Mesenchymal stem cell (in vitro differentiated cells and primary cell): ENCODE measurements around the gene MAGIX.

Experiments
- DNase-seq: peaks from one replicate; pipeline ENCODE4 v3.0.0-alpha.2; 2013
- H2AFZ ChIP-seq: one replicate; pipeline ENCODE4 v1.6.1; 2013; ENCODE audit warnings: low read depth, mild to moderate bottlenecking, control low read depth, inconsistent platforms, low read length, moderate library complexity
- H2AK5ac ChIP-seq: 2 replicates; pipeline ENCODE4 v1.6.1; 2013; ENCODE audit warnings: low read length, moderate library complexity, mild to moderate bottlenecking, inconsistent platforms; ENCODE audit not compliant: severe bottlenecking
- H2BK120ac ChIP-seq: one replicate; pipeline ENCODE4 v1.6.1; 2013; ENCODE audit warnings: low read depth, mild to moderate bottlenecking, inconsistent platforms, low read length, moderate library complexity
- H2BK12ac ChIP-seq, 2 experiments: one replicate each; pipeline ENCODE4 v1.6.1; 2013; ENCODE audit warnings: inconsistent platforms in 2 of 2, low read length in 2 of 2, mild to moderate bottlenecking in 2 of 2, moderate library complexity in 2 of 2, control low read depth in 1 of 2
- H2BK15ac ChIP-seq: one replicate; pipeline ENCODE4 v1.6.1; 2013; ENCODE audit warnings: mild to moderate bottlenecking, low read depth, inconsistent platforms; ENCODE audit not compliant: poor library complexity, severe bottlenecking
- H2BK5ac ChIP-seq: 2 replicates; pipeline ENCODE4 v1.6.1; 2013; ENCODE audit warnings: low read depth, mild to moderate bottlenecking, low read length, control low read depth, inconsistent platforms; ENCODE audit not compliant: poor library complexity, severe bottlenecking
- H3K14ac ChIP-seq, 2 experiments: one replicate each; pipeline ENCODE4 v1.6.1; 2013; ENCODE audit warnings: inconsistent platforms in 2 of 2, low read length in 2 of 2, control low read depth in 1 of 2, mild to moderate bottlenecking in 1 of 2, moderate library complexity in 1 of 2
- H3K18ac ChIP-seq, 2 experiments: one replicate each; pipeline ENCODE4 v1.6.1; 2013; ENCODE audit warnings: inconsistent platforms in 2 of 2, low read length in 2 of 2, control low read depth in 1 of 2, low read depth in 1 of 2, mild to moderate bottlenecking in 1 of 2
- H3K23ac ChIP-seq, 2 experiments: one replicate each; pipeline ENCODE4 v1.6.1; 2013; ENCODE audit warnings: inconsistent platforms in 2 of 2, low read length in 2 of 2, mild to moderate bottlenecking in 2 of 2, moderate library complexity in 2 of 2, control low read depth in 1 of 2
- H3K27ac ChIP-seq: 2 replicates; pipeline ENCODE4 v1.5.1; 2013; ENCODE audit warnings: mild to moderate bottlenecking, moderate library complexity, low read length, control low read depth, inconsistent platforms; ENCODE audit not compliant: poor library complexity, severe bottlenecking
- H3K27me3 ChIP-seq, 2 experiments: 2 replicates each; pipeline versions ENCODE4 v1.6.1 to v1.7.0; 2013; ENCODE audit warnings: low read length in 2 of 2, mild to moderate bottlenecking in 2 of 2, moderate library complexity in 2 of 2, control low read depth in 1 of 2, inconsistent platforms in 1 of 2; ENCODE audit not compliant: control insufficient read depth in 1 of 2, insufficient read depth in 1 of 2
- H3K36me3 ChIP-seq, 2 experiments: 2 replicates each; pipeline versions ENCODE4 v1.6.1 to v1.7.0; 2013; ENCODE audit warnings: low read length in 2 of 2, control low read depth in 1 of 2, inconsistent platforms in 1 of 2, low read depth in 1 of 2, mild to moderate bottlenecking in 1 of 2; ENCODE audit not compliant: insufficient read depth in 2 of 2, control insufficient read depth in 1 of 2
- H3K4ac ChIP-seq, 2 experiments: one replicate each; pipeline ENCODE4 v1.6.1; 2013; ENCODE audit warnings: inconsistent platforms in 2 of 2, low read length in 2 of 2, mild to moderate bottlenecking in 2 of 2, moderate library complexity in 2 of 2, control low read depth in 1 of 2, low read depth in 1 of 2
- H3K4me1 ChIP-seq: 2 replicates; pipeline ENCODE4 v1.6.1; 2013; ENCODE audit warnings: low read depth, low read length, control low read depth; ENCODE audit not compliant: control insufficient read depth, insufficient read depth
- H3K4me2 ChIP-seq: 2 replicates; pipeline ENCODE4 v1.6.1; 2013; ENCODE audit warnings: low read length, mild to moderate bottlenecking, inconsistent platforms; ENCODE audit not compliant: poor library complexity, severe bottlenecking
- H3K4me3 ChIP-seq, 2 experiments: 2 replicates each; pipeline versions ENCODE4 v1.5.1 to v1.7.0; 2013; ENCODE audit warnings: low read length in 2 of 2, mild to moderate bottlenecking in 2 of 2, control low read depth in 1 of 2, low read depth in 1 of 2; ENCODE audit not compliant: insufficient read depth in 1 of 2
- H3K79me1 ChIP-seq: replicated peaks from 2 replicates; pipeline ENCODE4 v1.6.1; 2013; ENCODE audit warnings: mild to moderate bottlenecking, control low read depth, low read length, inconsistent platforms; ENCODE audit not compliant: poor library complexity, severe bottlenecking
- H3K9ac ChIP-seq: 2 replicates; pipeline ENCODE4 v1.7.0; 2013; ENCODE audit warnings: mild to moderate bottlenecking, low read length, moderate library complexity
- H3K9me3 ChIP-seq: 2 replicates; pipeline ENCODE4 v1.7.0; 2013; ENCODE audit warnings: mild to moderate bottlenecking, low read length; ENCODE audit not compliant: control insufficient read depth
- H4K8ac ChIP-seq: one replicate; pipeline ENCODE4 v1.6.1; 2013; ENCODE audit warnings: inconsistent platforms, mild to moderate bottlenecking, low read length, moderate library complexity
- H4K91ac ChIP-seq: one replicate; pipeline ENCODE4 v1.6.1; 2013; ENCODE audit warnings: mild to moderate bottlenecking, low read length, inconsistent platforms
- WGBS: methylation state at CpG from one replicate; pipeline ENCODE4 v1.1.7; 2013; ENCODE audit warnings: mixed read lengths; 5-methylcytosine and 5-hydroxymethylcytosine counted together

Gene MAGIX

DNA sequence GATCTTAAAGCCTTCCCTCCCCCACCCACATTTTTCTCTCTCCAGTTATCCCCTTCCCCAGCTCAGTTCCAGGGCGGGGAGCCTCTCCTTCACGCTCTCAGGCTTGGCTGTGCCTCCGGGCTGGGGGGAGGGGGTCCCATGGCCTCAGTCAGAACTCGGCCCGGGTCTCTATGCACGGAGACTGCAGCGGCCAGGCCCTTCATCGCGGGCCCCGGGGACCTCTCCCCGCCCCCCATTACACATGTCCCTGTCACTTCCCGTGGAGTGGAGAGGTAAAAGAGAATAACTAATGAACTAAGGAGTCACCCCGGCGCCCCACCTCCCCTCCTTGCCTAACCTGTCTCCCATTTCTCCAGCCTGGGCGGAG lies 24.5 kb downstream of the MAGIX start:
- no peak overlapping the region for H3K18ac ChIP-seq
- H3K23ac ChIP-seq = no peak overlapping the region
- H3K14ac ChIP-seq = no peak overlapping the region
- H3K4me1 ChIP-seq = peaks cover 14% of the 10 kb centered on the region
- no peak overlapping the region for H2BK5ac ChIP-seq
- H3K27me3 ChIP-seq = no peaks in the 10 kb centered on the region
- H2BK12ac ChIP-seq = no peak overlapping the region
- no peak overlapping the region for H3K4me2 ChIP-seq
- H3K27ac ChIP-seq = no peak overlapping the region
- peaks cover 3 to 15% of the 10 kb centered on the region in 2 experiments for H3K36me3 ChIP-seq
- no peak for DNase-seq
- H3K4ac ChIP-seq = no peak overlapping the region
- H3K9ac ChIP-seq = no peak overlapping the region
- H2AFZ ChIP-seq = no peak overlapping the region
- WGBS = 40% methylated on average over 5 of the region's 15 CpGs
- H4K91ac ChIP-seq = no peak overlapping the region
- no peak overlapping the region for H2BK15ac ChIP-seq
- H2AK5ac ChIP-seq = no peak overlapping the region
- peak overlapping the region; percentile 72 for H4K8ac ChIP-seq
- no peak overlapping the region for H2BK120ac ChIP-seq
- H3K9me3 ChIP-seq = no peaks in the 10 kb centered on the region
- no peak overlapping the region for H3K4me3 ChIP-seq
- H3K79me1 ChIP-seq = peaks cover 8% of the 10 kb centered on the region

DNA sequence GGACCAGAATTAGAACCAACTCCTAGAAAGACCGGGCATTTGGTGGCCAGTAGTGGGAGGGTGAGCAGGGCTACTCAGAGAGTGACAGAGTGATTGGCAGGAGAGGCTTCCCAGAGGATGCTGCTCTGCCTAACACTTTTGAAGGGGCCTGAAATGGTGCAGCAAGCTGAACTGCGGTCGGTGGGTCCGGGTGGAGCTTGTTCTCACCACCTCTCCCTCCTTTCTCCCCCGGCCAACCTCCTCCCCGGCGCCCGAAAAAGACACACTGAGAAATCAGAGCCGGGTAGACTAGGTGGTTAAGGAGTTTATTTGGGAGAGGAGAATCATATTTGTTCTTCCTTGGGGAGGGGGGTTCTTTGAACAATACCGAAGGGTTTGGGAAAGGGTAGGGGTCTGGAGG lies 25.0 kb downstream of the MAGIX start:
- H3K27ac ChIP-seq = no peak overlapping the region
- no peak overlapping the region for H2BK15ac ChIP-seq
- H3K4ac ChIP-seq = no peak overlapping the region
- H2BK5ac ChIP-seq = no peak overlapping the region
- H3K4me2 ChIP-seq = no peak overlapping the region
- H3K27me3 ChIP-seq = no peaks in the 10 kb centered on the region
- H2AK5ac ChIP-seq = no peak overlapping the region
- H3K9me3 ChIP-seq = no peaks in the 10 kb centered on the region
- no peak overlapping the region for H3K18ac ChIP-seq
- no peak overlapping the region for H4K8ac ChIP-seq
- peaks cover 6% of the 10 kb centered on the region for H3K79me1 ChIP-seq
- no peak overlapping the region for H3K23ac ChIP-seq
- peaks cover 14% of the 10 kb centered on the region for H3K4me1 ChIP-seq
- no peak overlapping the region for H3K9ac ChIP-seq
- H3K4me3 ChIP-seq = no peak overlapping the region
- H2AFZ ChIP-seq = no peak overlapping the region
- DNase-seq = no peak
- no peak overlapping the region for H4K91ac ChIP-seq
- peaks cover 3 to 11% of the 10 kb centered on the region in 2 experiments for H3K36me3 ChIP-seq
- 55% methylated on average over 2 of the region's 10 CpGs for WGBS
- no peak overlapping the region for H2BK120ac ChIP-seq
- no peak overlapping the region for H2BK12ac ChIP-seq
- H3K14ac ChIP-seq = no peak overlapping the region

DNA sequence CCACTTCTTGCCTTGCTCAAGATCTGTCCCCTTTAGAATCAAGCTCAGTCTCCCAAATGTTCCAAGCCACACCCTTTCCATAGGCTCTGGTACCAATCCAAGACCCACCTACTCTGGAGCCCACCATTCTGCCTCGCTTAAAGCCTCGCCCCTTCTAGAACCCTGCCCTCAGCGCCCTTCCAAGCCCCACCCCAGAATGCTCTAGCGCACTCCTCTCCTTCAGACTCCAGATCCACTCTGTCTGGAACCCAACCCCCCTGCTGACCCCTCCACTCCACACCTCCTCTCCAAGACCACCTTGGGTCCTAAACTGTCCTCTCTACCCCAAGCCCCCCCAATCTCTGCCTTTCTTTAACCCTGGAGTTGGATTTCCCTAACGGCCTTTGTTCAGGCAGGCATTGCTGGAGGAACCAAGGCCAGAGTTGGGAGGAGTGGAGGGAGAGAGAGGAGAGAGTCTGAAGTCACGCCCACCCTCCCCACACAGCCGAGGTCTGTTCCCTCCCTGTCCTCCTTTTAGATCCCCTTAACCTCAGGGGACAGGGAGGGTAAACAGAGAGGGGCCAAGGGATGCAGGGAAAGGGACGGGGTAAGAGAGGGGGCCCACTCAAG lies 26.0 kb downstream of the MAGIX start:
- 100% methylated on average over 4 of the region's 8 CpGs for whole genome bisulfite sequencing
- no peak overlapping the region for H3K4me2 ChIP-seq
- H3K9me3 ChIP-seq = no peaks in the 10 kb centered on the region
- no peak for DNase-seq
- H3K4me1 ChIP-seq = peaks cover 14% of the 10 kb centered on the region
- peak overlapping the region in 1 of 2 experiments; percentile 15 for H3K4ac ChIP-seq
- no peak overlapping the region for H3K9ac ChIP-seq
- no peak overlapping the region for H4K91ac ChIP-seq
- no peak overlapping the region for H2BK5ac ChIP-seq
- H2BK15ac ChIP-seq = no peak overlapping the region
- no peak overlapping the region for H4K8ac ChIP-seq
- H3K4me3 ChIP-seq = no peak overlapping the region
- peaks cover 0 to 3% of the 10 kb centered on the region in 2 experiments for H3K36me3 ChIP-seq
- peaks cover 3% of the 10 kb centered on the region for H3K79me1 ChIP-seq
- no peak overlapping the region for H3K23ac ChIP-seq
- H2AFZ ChIP-seq = no peak overlapping the region
- H2BK120ac ChIP-seq = no peak overlapping the region
- no peak overlapping the region for H3K14ac ChIP-seq
- H2BK12ac ChIP-seq = no peak overlapping the region
- no peak overlapping the region for H3K27ac ChIP-seq
- no peak overlapping the region for H2AK5ac ChIP-seq
- no peak overlapping the region for H3K18ac ChIP-seq
- H3K27me3 ChIP-seq = no peaks in the 10 kb centered on the region

DNA sequence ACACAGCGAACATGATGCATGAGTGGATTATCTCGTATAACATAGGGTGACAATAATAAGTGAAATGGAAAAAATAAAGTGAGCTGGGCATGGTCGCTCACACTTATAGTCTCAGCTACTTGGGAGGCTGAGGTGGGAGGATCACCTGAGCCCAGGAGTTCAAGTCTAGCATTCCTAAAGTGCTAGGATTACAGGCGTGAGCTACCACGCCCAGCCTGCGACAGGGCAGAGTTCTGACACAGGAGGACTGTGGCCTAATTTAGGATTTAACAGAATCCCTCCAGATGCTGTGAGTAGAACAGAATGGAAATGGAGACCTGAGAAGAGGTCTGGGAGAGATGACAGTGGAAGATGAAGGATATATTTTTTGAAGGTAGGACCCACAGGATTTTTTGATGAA lies 27.0 kb downstream of the MAGIX start:
- no peak overlapping the region for H2BK12ac ChIP-seq
- H3K27ac ChIP-seq = no peak overlapping the region
- no peaks in the 10 kb centered on the region for H3K9me3 ChIP-seq
- no peak overlapping the region for H3K4me2 ChIP-seq
- H4K91ac ChIP-seq = no peak overlapping the region
- 96% methylated on average over 6 of the region's 6 CpGs for WGBS
- no peaks in the 10 kb centered on the region for H3K79me1 ChIP-seq
- H3K18ac ChIP-seq = no peak overlapping the region
- H3K4ac ChIP-seq = no peak overlapping the region
- no peaks in the 10 kb centered on the region for H3K27me3 ChIP-seq
- H3K4me1 ChIP-seq = peaks cover 9% of the 10 kb centered on the region
- H2AFZ ChIP-seq = no peak overlapping the region
- no peak for DNase-seq
- H2BK15ac ChIP-seq = no peak overlapping the region
- H2BK120ac ChIP-seq = no peak overlapping the region
- H3K4me3 ChIP-seq = peak overlapping the region in 1 of 2 experiments; percentile 74
- no peak overlapping the region for H3K23ac ChIP-seq
- no peak overlapping the region for H2AK5ac ChIP-seq
- no peak overlapping the region for H3K9ac ChIP-seq
- H2BK5ac ChIP-seq = no peak overlapping the region
- H3K36me3 ChIP-seq = no peaks in the 10 kb centered on the region
- no peak overlapping the region for H3K14ac ChIP-seq
- no peak overlapping the region for H4K8ac ChIP-seq
